Neuron (in vitro differentiated cells): ENCODE results near the gene PDGFA.
"Not testable (repeated sequence)": the region's sequence is repeated elsewhere in the genome, so short reads cannot be mapped to it uniquely, and the experiment has no call there.

Experiments used
- H2AFZ ChIP-seq: one replicate; pipeline ENCODE4 v1.6.1; 2013; ENCODE audit warnings: low read depth, mild to moderate bottlenecking, inconsistent platforms, low read length, moderate library complexity
- H3K27me3 ChIP-seq: one replicate; pipeline ENCODE4 v1.6.1; 2013; ENCODE audit warnings: low read length; ENCODE audit not compliant: insufficient read depth
- H3K36me3 ChIP-seq: one replicate; pipeline ENCODE4 v1.6.1; 2013; ENCODE audit warnings: low read length; ENCODE audit not compliant: insufficient read depth
- H3K4me1 ChIP-seq: one replicate; pipeline ENCODE4 v1.6.1; 2013; ENCODE audit warnings: low read length; ENCODE audit not compliant: insufficient read depth
- H3K4me3 ChIP-seq: 2 replicates; pipeline ENCODE4 v1.5.1; 2013; ENCODE audit warnings: mild to moderate bottlenecking, low read length, moderate library complexity
- H3K9me3 ChIP-seq: one replicate; pipeline ENCODE4 v1.6.1; 2013; ENCODE audit warnings: low read length

PDGFA gene

GRCh38 chr7:557558-557881, 37.9 kb upstream of the PDGFA start:
- H3K4me3 ChIP-seq = no peak overlapping the region
- no peaks in the 10 kb centered on the region for H3K9me3 ChIP-seq
- no peaks in the 10 kb centered on the region for H3K27me3 ChIP-seq
- H2AFZ ChIP-seq = no peak overlapping the region
- no peaks in the 10 kb centered on the region for H3K4me1 ChIP-seq
- no peaks in the 10 kb centered on the region for H3K36me3 ChIP-seq

GRCh38 chr7:556837-557557, 37.4 kb upstream of the PDGFA start:
- no peaks in the 10 kb centered on the region for H3K36me3 ChIP-seq
- no peak overlapping the region for H3K4me3 ChIP-seq
- no peaks in the 10 kb centered on the region for H3K27me3 ChIP-seq
- no peaks in the 10 kb centered on the region for H3K9me3 ChIP-seq
- no peak overlapping the region for H2AFZ ChIP-seq
- H3K4me1 ChIP-seq = no peaks in the 10 kb centered on the region

GRCh38 chr7:556291-556826, 36.7 kb upstream of the PDGFA start:
- H3K36me3 ChIP-seq = no peaks in the 10 kb centered on the region
- no peaks in the 10 kb centered on the region for H3K4me1 ChIP-seq
- H2AFZ ChIP-seq = no peak overlapping the region
- H3K27me3 ChIP-seq = no peaks in the 10 kb centered on the region
- no peaks in the 10 kb centered on the region for H3K9me3 ChIP-seq
- H3K4me3 ChIP-seq = no peak overlapping the region

GRCh38 chr7:555551-556160, 36.0 kb upstream of the PDGFA start:
- no peaks in the 10 kb centered on the region for H3K4me1 ChIP-seq
- no peaks in the 10 kb centered on the region for H3K36me3 ChIP-seq
- H3K4me3 ChIP-seq = no peak overlapping the region
- H3K9me3 ChIP-seq = no peaks in the 10 kb centered on the region
- H3K27me3 ChIP-seq = no peaks in the 10 kb centered on the region
- no peak overlapping the region for H2AFZ ChIP-seq

- no peak overlapping the region for H2AFZ ChIP-seq
- H3K4me3 ChIP-seq = no peak overlapping the region
- H3K4me1 ChIP-seq = no peaks in the 10 kb centered on the region
- H3K27me3 ChIP-seq = no peaks in the 10 kb centered on the region
- H3K36me3 ChIP-seq = no peaks in the 10 kb centered on the region
- H3K9me3 ChIP-seq = no peaks in the 10 kb centered on the region
These were observed 34.0 kb upstream of the PDGFA start for GRCh38 chr7:553636-554111.

GRCh38 chr7:552868-553635, 33.4 kb upstream of the PDGFA start:
- H2AFZ ChIP-seq = no peak overlapping the region

GRCh38 chr7:552151-552867, 32.7 kb upstream of the PDGFA start:
- not testable (repeated sequence) for H3K4me3 ChIP-seq, H3K36me3 ChIP-seq, H3K9me3 ChIP-seq, H3K27me3 ChIP-seq, H3K4me1 ChIP-seq, H2AFZ ChIP-seq

More at GRCh38 chr7:552868-553635, 33.4 kb upstream of the PDGFA start:
- H3K36me3 ChIP-seq = no peaks in the 10 kb centered on the region
- H3K9me3 ChIP-seq = no peaks in the 10 kb centered on the region
- H3K27me3 ChIP-seq = no peaks in the 10 kb centered on the region
- no peak overlapping the region for H3K4me3 ChIP-seq
- H3K4me1 ChIP-seq = no peaks in the 10 kb centered on the region

GRCh38 chr7:551615-551970, 31.9 kb upstream of the PDGFA start:
- not testable (repeated sequence) for H3K4me1 ChIP-seq, H3K27me3 ChIP-seq, H3K9me3 ChIP-seq, H3K4me3 ChIP-seq, H3K36me3 ChIP-seq, H2AFZ ChIP-seq

- H3K4me3 ChIP-seq = no peak overlapping the region
- H3K36me3 ChIP-seq = no peaks in the 10 kb centered on the region
- H3K4me1 ChIP-seq = no peaks in the 10 kb centered on the region
- H3K27me3 ChIP-seq = no peaks in the 10 kb centered on the region
- H3K9me3 ChIP-seq = no peaks in the 10 kb centered on the region
- no peak overlapping the region for H2AFZ ChIP-seq
These were observed 31.4 kb upstream of the PDGFA start for GRCh38 chr7:550881-551614.

GRCh38 chr7:549891-550625, 30.4 kb upstream of the PDGFA start:
- Histone ChIP-seq H2AFZ (no peak overlapping the region), H3K9me3 (peaks cover 3% of the 10 kb centered on the region), H3K4me1 (no peaks in the 10 kb centered on the region), H3K4me3 (no peak overlapping the region), H3K27me3 (no peaks in the 10 kb centered on the region), H3K36me3 (no peaks in the 10 kb centered on the region)

GRCh38 chr7:549066-549890, 29.6 kb upstream of the PDGFA start:
- Histone ChIP-seq H3K27me3 (no peaks in the 10 kb centered on the region), H3K4me3 (no peak overlapping the region), H3K4me1 (no peaks in the 10 kb centered on the region), H3K36me3 (no peaks in the 10 kb centered on the region), H3K9me3 (peaks cover 3% of the 10 kb centered on the region), H2AFZ (no peak overlapping the region)
